ENCODE data around the gene CORO1C.
A peak's percentile ranks its signal among the peaks of the same experiment; 100 is the strongest.

CORO1C gene

DNA sequence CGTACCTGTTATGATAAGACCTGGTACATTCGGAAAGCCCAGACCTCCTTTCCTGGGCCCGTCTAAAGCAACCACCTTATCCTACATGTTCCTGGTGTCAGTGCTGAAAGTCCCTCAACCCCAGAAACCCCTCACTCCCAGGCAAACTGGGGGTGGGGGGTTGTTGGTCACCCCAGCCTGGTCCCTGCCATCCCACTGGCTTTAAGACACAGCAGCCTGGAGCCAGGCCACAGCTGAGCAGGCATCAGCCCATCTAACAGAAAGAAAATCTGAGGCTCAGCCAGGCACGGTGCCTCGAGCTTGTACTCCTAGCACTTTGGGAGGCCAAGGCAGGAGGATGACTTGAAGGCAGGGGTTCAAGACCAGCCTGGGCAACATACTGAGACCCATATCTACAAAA, 102.2 kb downstream of the CORO1C start:
- H3K27ac Mint-ChIP-seq = no peak overlapping the region
- DNase-seq = no peak

GRCh38 chr12:108627134-108627920, 104.0 kb downstream of the CORO1C start:
- no peak for DNase-seq
- Mint-ChIP-seq H3K27ac (no peak overlapping the region), H3K36me3 (ENCODE audit: low read depth) (no peaks in the 10 kb centered on the region), H3K4me3 (no peak overlapping the region), H3K4me1 (peaks cover 23% of the 10 kb centered on the region), H3K9me3 (no peaks in the 10 kb centered on the region), H3K27me3 (ENCODE audit: low read depth, poor library complexity) (no peaks in the 10 kb centered on the region)
- TF ChIP-seq CTCF (IDR thresholded peaks at IDR 0.05) = no peak

More for the DNA sequence above, 102.2 kb downstream of the CORO1C start:
- no peaks in the 10 kb centered on the region for H3K36me3 Mint-ChIP-seq (ENCODE audit: low read depth)
- TF ChIP-seq CTCF (IDR thresholded peaks at IDR 0.05) = no peak
- no peaks in the 10 kb centered on the region for H3K27me3 Mint-ChIP-seq (ENCODE audit: low read depth, poor library complexity)
- peaks cover 29% of the 10 kb centered on the region for H3K4me1 Mint-ChIP-seq
- no peak overlapping the region for H3K4me3 Mint-ChIP-seq
- H3K9me3 Mint-ChIP-seq = no peaks in the 10 kb centered on the region

DNA sequence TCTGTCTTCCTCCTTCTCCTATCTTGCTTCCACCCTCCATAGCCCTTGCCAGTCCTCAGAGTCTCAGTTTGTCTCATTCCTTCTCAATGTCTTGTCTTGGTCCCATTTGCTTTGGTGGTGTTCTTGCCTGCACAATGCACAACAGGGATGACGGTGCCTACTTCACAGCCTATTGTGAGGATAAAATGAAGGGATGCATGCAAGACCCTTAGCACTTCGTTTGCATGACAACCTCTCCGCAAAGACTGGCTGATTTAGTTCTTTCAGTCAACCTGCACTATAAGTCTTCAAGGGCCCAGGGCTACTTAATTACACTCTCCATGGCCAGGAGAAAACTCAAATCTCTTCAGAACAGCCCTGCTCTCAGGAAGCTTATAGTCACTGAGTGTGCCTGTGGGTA, 106.1 kb downstream of the CORO1C start:
- peaks cover under 1% of the 10 kb centered on the region for H3K27me3 Mint-ChIP-seq (ENCODE audit: low read depth, poor library complexity)
- no peaks in the 10 kb centered on the region for H3K36me3 Mint-ChIP-seq (ENCODE audit: low read depth)
- no peak overlapping the region for H3K27ac Mint-ChIP-seq
- TF ChIP-seq CTCF (IDR thresholded peaks at IDR 0.05) = no peak
- no peak overlapping the region for H3K4me3 Mint-ChIP-seq
- H3K9me3 Mint-ChIP-seq = no peaks in the 10 kb centered on the region
- peaks cover 24% of the 10 kb centered on the region for H3K4me1 Mint-ChIP-seq
- no peak for DNase-seq

DNA sequence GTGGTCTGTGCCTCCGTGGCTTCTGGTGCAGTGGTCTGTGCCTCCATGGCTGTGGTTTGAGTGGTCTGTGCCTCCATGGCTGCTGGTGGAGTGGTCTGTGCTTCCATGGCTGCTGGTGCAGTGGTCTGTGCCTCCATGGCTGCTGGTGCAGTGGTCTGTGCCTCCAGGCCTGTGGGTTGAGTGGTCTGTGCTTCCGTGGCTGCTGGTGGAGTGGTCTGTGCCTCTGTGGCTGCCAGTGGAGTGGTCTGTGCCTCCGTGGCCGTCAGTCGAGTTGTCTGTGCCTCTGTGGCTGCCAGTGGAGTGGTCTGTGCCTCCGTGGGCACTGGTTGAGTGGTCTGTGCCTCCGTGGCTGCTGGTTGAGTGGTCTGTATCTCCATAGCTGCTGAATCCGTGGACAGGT, 107.7 kb downstream of the CORO1C start:
- peaks cover 11% of the 10 kb centered on the region for H3K27me3 Mint-ChIP-seq (ENCODE audit: low read depth, poor library complexity)
- H3K4me3 Mint-ChIP-seq = no peak overlapping the region
- no peaks in the 10 kb centered on the region for H3K9me3 Mint-ChIP-seq
- no peaks in the 10 kb centered on the region for H3K36me3 Mint-ChIP-seq (ENCODE audit: low read depth)
- TF ChIP-seq CTCF (IDR thresholded peaks at IDR 0.05) = no peak
- no peak overlapping the region for H3K27ac Mint-ChIP-seq
- peaks cover 17% of the 10 kb centered on the region for H3K4me1 Mint-ChIP-seq
- DNase-seq = no peak

- H3K36me3 Mint-ChIP-seq (ENCODE audit: low read depth) = no peaks in the 10 kb centered on the region
- peaks cover 17% of the 10 kb centered on the region for H3K27me3 Mint-ChIP-seq (ENCODE audit: low read depth, poor library complexity)
- TF ChIP-seq CTCF (IDR thresholded peaks at IDR 0.05) = no peak
- H3K27ac Mint-ChIP-seq = no peak overlapping the region
- no peak for DNase-seq
- no peak overlapping the region for H3K4me3 Mint-ChIP-seq
- no peaks in the 10 kb centered on the region for H3K9me3 Mint-ChIP-seq
- H3K4me1 Mint-ChIP-seq = peaks cover 17% of the 10 kb centered on the region
Observed at GRCh38 chr12:108622921-108623514, 108.3 kb downstream of the CORO1C start.

GRCh38 chr12:108622421-108622820, 108.9 kb downstream of the CORO1C start:
- Mint-ChIP-seq H3K27ac (peak overlapping the region; percentile 89), H3K36me3 (ENCODE audit: low read depth) (no peaks in the 10 kb centered on the region), H3K9me3 (no peaks in the 10 kb centered on the region), H3K4me3 (no peak overlapping the region), H3K4me1 (peaks cover 19% of the 10 kb centered on the region), H3K27me3 (ENCODE audit: low read depth, poor library complexity) (peaks cover 18% of the 10 kb centered on the region)
- DNase-seq = no peak
- no peak for TF ChIP-seq CTCF (IDR thresholded peaks at IDR 0.05)

All from nephron progenitor cell (in vitro differentiated cells).